CD4-positive, alpha-beta T cell (primary cell): Measurements from ENCODE around the gene IL20RA. TPM values are rescaled to one million over a fixed set of nuclear protein-coding genes. Genes with fewer than 3 reads are reported as not detected.

ENCODE experiments used
- ATAC-seq: fragments of 200-7000 bp; cut with Tn5 transposase; one replicate; pipeline ENCODE4 v1.10.0; 2022; ENCODE audit warnings: mild to moderate bottlenecking; ENCODE audit not compliant: poor library complexity
- CTCF ChIA-PET: fragments of 350-600 bp; sonication (Branson Sonifier 250); formaldehyde crosslinking; loops from one replicate; lab custom pipeline; 2021; ENCODE audit warnings: antibody characterized with exemption, inconsistent platforms; lab: Charles Lee
- POLR2A ChIA-PET: fragments of 350-600 bp; sonication (Branson Sonifier 250); formaldehyde crosslinking; loops from one replicate; lab custom pipeline; 2021; ENCODE audit warnings: antibody characterized with exemption, inconsistent platforms; lab: Charles Lee
- DNase-seq, 14 experiments: peaks; one replicate each; pipeline ENCODE4 v3.0.0-alpha.2; 2013 to 2020; ENCODE audit warnings: mixed read lengths in 2 of 14
- H3K27ac ChIP-seq, 2 donors: one replicate each; pipeline versions ENCODE4 v1.5.1 to v1.7.0; 2013; ENCODE audit warnings: low read length in 2 of 2, low read depth in 1 of 2, mild to moderate bottlenecking in 1 of 2
- H3K27me3 ChIP-seq, 2 experiments: 1 replicate in 1 of 2; 2 replicates in 1 of 2; pipeline versions ENCODE4 v1.6.1 to v1.7.0; 2013; ENCODE audit warnings: low read length in 2 of 2, control low read depth in 1 of 2, mild to moderate bottlenecking in 1 of 2, moderate library complexity in 1 of 2; ENCODE audit not compliant: insufficient read depth in 2 of 2, control insufficient read depth in 1 of 2
- H3K36me3 ChIP-seq: one replicate; pipeline ENCODE4 v1.6.1; 2013; ENCODE audit warnings: low read length, control low read depth; ENCODE audit not compliant: insufficient read depth
- H3K4me1 ChIP-seq: one replicate; pipeline ENCODE4 v1.6.1; 2013; ENCODE audit warnings: low read length, control low read depth; ENCODE audit not compliant: insufficient read depth
- H3K4me3 ChIP-seq: one replicate; pipeline ENCODE4 v1.5.1; 2013; ENCODE audit warnings: mild to moderate bottlenecking, low read length, moderate library complexity
- H3K9me3 ChIP-seq, 2 experiments: 1 replicate in 1 of 2; 2 replicates in 1 of 2; pipeline versions ENCODE4 v1.6.1 to v1.7.0; 2013; ENCODE audit warnings: low read length in 2 of 2, mild to moderate bottlenecking in 2 of 2, control low read depth in 1 of 2, moderate library complexity in 1 of 2; ENCODE audit not compliant: control insufficient read depth in 1 of 2, insufficient read depth in 1 of 2
- H3K27ac Mint-ChIP-seq: one replicate; pipeline ENCODE4 v1.8.0; 2020; ENCODE audit warnings: mixed read lengths
- H3K27me3 Mint-ChIP-seq: one replicate; pipeline ENCODE4 v1.8.0; 2021; ENCODE audit warnings: mixed read lengths
- H3K36me3 Mint-ChIP-seq: one replicate; pipeline ENCODE4 v1.8.0; 2021; ENCODE audit warnings: low read depth, mixed read lengths
- H3K4me1 Mint-ChIP-seq: one replicate; pipeline ENCODE4 v1.8.0; 2021; ENCODE audit warnings: low read depth, mixed read lengths
- H3K4me3 Mint-ChIP-seq: one replicate; pipeline ENCODE4 v1.8.0; 2020; ENCODE audit warnings: mild to moderate bottlenecking, mixed read lengths
- H3K9me3 Mint-ChIP-seq: one replicate; pipeline ENCODE4 v1.8.0; 2020; ENCODE audit warnings: mixed read lengths
- intact Hi-C, 2 experiments: fragments of 100-400 bp; cut with DNase I in 1 of 2; cut with micrococcal nuclease in 1 of 2; formaldehyde crosslinking; loops; one replicate each; pipeline versions ENCODE4 v1.15.1 to v1.9.0; 2023 to 2025; cut with DNase I, micrococcal nuclease
- total RNA-seq, 174 experiments: library from RNA in 2 of 174; stranded (reverse) in 2 of 174; gene quantifications; one replicate each; pipeline ENCODE4 v1.2.3 and lab custom pipeline; 2021 to 2026
- TF ChIP-seq, protein P1 (sequence below): fragments of 200-600 bp; IDR thresholded peaks from one replicate; pipeline ENCODE4 v1.8.0; 2022; ENCODE audit warnings: antibody characterized with exemption, mild to moderate bottlenecking

The IL20RA gene
- total RNA-seq, 2 experiments from 2014 or later: not detected

GRCh38 chr6:137025786-137026730 lies 18.7 kb downstream of the IL20RA start:
- H3K27ac ChIP-seq: no peak overlapping the region
- TF ChIP-seq, protein P1, sequence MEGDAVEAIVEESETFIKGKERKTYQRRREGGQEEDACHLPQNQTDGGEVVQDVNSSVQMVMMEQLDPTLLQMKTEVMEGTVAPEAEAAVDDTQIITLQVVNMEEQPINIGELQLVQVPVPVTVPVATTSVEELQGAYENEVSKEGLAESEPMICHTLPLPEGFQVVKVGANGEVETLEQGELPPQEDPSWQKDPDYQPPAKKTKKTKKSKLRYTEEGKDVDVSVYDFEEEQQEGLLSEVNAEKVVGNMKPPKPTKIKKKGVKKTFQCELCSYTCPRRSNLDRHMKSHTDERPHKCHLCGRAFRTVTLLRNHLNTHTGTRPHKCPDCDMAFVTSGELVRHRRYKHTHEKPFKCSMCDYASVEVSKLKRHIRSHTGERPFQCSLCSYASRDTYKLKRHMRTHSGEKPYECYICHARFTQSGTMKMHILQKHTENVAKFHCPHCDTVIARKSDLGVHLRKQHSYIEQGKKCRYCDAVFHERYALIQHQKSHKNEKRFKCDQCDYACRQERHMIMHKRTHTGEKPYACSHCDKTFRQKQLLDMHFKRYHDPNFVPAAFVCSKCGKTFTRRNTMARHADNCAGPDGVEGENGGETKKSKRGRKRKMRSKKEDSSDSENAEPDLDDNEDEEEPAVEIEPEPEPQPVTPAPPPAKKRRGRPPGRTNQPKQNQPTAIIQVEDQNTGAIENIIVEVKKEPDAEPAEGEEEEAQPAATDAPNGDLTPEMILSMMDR: no peak
- H3K27ac Mint-ChIP-seq: no peak overlapping the region
- H3K36me3 Mint-ChIP-seq: no peaks in the 10 kb centered on the region
- DNase-seq (peak in 2 of 14 experiments; percentile 19 to 40), ATAC-seq (no peak)
- intact Hi-C loops: no loop called here
- peaks cover 9 to 15% of the 10 kb centered on the region in 2 experiments for H3K27me3 ChIP-seq
- ChIA-PET CTCF (no interaction called here), POLR2A (no interaction called here)
- peaks cover 4% of the 10 kb centered on the region for H3K4me1 Mint-ChIP-seq
- H3K27me3 Mint-ChIP-seq: peaks cover 72% of the 10 kb centered on the region
- H3K36me3 ChIP-seq: no peaks in the 10 kb centered on the region
- no peaks in the 10 kb centered on the region for H3K9me3 ChIP-seq
- H3K4me3 ChIP-seq: no peak overlapping the region
- no peaks in the 10 kb centered on the region for H3K9me3 Mint-ChIP-seq
- H3K4me3 Mint-ChIP-seq: no peak overlapping the region
- peaks cover 2% of the 10 kb centered on the region for H3K4me1 ChIP-seq

GRCh38 chr6:137024237-137024990 lies 20.4 kb downstream of the IL20RA start:
- Mint-ChIP-seq H3K4me3 (no peak overlapping the region), H3K27ac (no peak overlapping the region), H3K36me3 (no peaks in the 10 kb centered on the region), H3K4me1 (peaks cover 4% of the 10 kb centered on the region), H3K9me3 (no peaks in the 10 kb centered on the region), H3K27me3 (peaks cover 76% of the 10 kb centered on the region)
- no peaks in the 10 kb centered on the region for H3K36me3 ChIP-seq
- CTCF ChIA-PET: no interaction called here
- H3K4me1 ChIP-seq: peaks cover 2% of the 10 kb centered on the region
- no peak overlapping the region for H3K27ac ChIP-seq
- POLR2A ChIA-PET: no interaction called here
- intact Hi-C loops: no loop called here
- no peak for DNase-seq
- H3K27me3 ChIP-seq: peaks cover 7 to 15% of the 10 kb centered on the region in 2 experiments
- TF ChIP-seq, protein P1: no peak
- no peak for ATAC-seq
- no peaks in the 10 kb centered on the region for H3K9me3 ChIP-seq
- H3K4me3 ChIP-seq: no peak overlapping the region

- DNase-seq: no peak
- intact Hi-C loops: no loop called here
- Mint-ChIP-seq H3K27me3 (peaks cover 76% of the 10 kb centered on the region), H3K27ac (no peak overlapping the region), H3K9me3 (no peaks in the 10 kb centered on the region), H3K36me3 (no peaks in the 10 kb centered on the region), H3K4me3 (no peak overlapping the region), H3K4me1 (peaks cover 3% of the 10 kb centered on the region)
- no peak for ATAC-seq
- Histone ChIP-seq H3K4me1 (peaks cover under 1% of the 10 kb centered on the region), H3K27ac (no peak overlapping the region), H3K27me3 (peaks cover 3 to 23% of the 10 kb centered on the region in 2 experiments), H3K4me3 (no peak overlapping the region), H3K9me3 (no peaks in the 10 kb centered on the region), H3K36me3 (no peaks in the 10 kb centered on the region)
- ChIA-PET POLR2A (no interaction called here), CTCF (no interaction called here)
- TF ChIP-seq, protein P1: no peak
These were observed 24.0 kb downstream of the IL20RA start for GRCh38 chr6:137020776-137021175.
